Loucy (cell line): ENCODE data around the gene RNF26.

ENCODE experiments used
- EZH2phosphoT487 ChIP-seq: fragments of 200-600 bp; IDR thresholded peaks from 2 replicates; pipeline ENCODE4 v1.6.1; 2018; ENCODE audit warnings: antibody characterized with exemption, mild to moderate bottlenecking, moderate library complexity, borderline replicate concordance
- TF ChIP-seq, protein P1 (sequence below): fragments of 200-600 bp; sonication (generic); conservative IDR thresholded peaks from 2 replicates; pipeline ENCODE4 v1.5.1; 2014; ENCODE audit warnings: mild to moderate bottlenecking, antibody characterized with exemption, low read length

DNA sequence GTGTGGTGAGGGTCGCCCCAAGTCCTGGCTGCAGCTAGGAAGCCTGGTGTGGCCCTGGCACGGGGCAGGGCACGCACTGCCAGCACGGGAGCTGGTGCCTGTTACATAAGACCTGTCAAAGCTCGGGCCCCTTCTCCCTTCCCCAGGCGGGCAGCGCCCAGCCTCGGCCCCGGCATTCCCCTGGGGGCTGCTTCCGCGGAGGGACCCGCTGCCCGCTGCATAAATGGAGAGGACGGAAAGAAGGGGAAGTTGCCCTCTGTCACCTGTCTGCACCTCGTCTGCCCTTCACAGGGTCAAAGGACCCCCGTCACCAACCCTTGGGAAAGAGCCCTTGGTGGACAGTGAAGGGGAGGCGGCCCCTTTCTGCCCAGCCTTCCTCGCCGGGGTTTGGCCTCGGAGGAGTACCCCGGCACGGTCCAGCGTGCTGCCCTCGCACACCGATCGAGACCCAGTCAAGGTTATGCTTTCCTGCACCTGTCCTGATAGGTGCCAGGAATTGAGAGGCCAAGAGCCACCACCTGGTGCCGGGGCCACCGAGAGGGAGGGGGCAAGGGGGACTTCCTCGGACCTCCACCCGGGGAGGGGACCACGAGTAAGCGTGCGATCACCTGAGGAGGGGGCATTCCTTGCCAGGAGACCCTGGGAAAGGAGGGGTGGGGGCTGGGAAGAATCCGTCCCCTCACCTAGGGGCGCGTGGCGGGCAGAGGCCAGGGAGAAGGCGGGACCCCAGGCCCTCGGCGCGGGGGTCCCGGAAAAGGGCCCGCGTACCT is 28.9 kb downstream of the RNF26 start:
- no peak for TF ChIP-seq EZH2phosphoT487
- TF ChIP-seq, protein P1, sequence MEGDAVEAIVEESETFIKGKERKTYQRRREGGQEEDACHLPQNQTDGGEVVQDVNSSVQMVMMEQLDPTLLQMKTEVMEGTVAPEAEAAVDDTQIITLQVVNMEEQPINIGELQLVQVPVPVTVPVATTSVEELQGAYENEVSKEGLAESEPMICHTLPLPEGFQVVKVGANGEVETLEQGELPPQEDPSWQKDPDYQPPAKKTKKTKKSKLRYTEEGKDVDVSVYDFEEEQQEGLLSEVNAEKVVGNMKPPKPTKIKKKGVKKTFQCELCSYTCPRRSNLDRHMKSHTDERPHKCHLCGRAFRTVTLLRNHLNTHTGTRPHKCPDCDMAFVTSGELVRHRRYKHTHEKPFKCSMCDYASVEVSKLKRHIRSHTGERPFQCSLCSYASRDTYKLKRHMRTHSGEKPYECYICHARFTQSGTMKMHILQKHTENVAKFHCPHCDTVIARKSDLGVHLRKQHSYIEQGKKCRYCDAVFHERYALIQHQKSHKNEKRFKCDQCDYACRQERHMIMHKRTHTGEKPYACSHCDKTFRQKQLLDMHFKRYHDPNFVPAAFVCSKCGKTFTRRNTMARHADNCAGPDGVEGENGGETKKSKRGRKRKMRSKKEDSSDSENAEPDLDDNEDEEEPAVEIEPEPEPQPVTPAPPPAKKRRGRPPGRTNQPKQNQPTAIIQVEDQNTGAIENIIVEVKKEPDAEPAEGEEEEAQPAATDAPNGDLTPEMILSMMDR = no peak
